Lower leg skin (tissue), 3 donors: Measurements from ENCODE around the gene AP3B1.

Experiments used
- POLR2A ChIP-seq, 2 donors: fragments of 450-650 bp; IDR thresholded peaks; one replicate each; pipeline ENCODE4 v1.6.1; 2016 to 2017; ENCODE audit warnings: antibody characterized with exemption in 2 of 2, mild to moderate bottlenecking in 1 of 2, moderate library complexity in 1 of 2
- TF ChIP-seq, protein P1 (sequence below), 3 donors: fragments of 450-650 bp; IDR thresholded peaks; one replicate each; pipeline ENCODE4 v1.5.1; 2016; ENCODE audit warnings: antibody characterized with exemption in 3 of 3, mild to moderate bottlenecking in 3 of 3, moderate library complexity in 2 of 3

DNA sequence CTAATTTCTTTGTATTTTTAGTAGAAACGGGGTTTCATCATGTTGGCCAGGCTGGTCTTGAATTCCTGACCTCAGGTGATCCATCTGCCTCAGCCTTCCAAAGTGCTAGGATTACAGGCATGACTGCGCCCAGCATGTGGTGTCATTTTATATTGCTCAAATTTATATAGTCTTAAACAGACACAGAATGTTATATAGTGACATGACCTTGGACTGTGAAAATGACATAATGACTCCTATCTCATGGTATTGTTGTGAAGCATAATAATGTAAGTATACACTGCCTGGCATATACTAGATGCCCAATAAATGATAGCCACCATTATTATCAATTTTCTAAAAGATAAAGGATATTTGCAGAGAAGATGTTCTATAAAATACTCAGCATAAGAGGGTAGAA lies 341.1 kb downstream of the AP3B1 start:
- TF ChIP-seq, protein P1, sequence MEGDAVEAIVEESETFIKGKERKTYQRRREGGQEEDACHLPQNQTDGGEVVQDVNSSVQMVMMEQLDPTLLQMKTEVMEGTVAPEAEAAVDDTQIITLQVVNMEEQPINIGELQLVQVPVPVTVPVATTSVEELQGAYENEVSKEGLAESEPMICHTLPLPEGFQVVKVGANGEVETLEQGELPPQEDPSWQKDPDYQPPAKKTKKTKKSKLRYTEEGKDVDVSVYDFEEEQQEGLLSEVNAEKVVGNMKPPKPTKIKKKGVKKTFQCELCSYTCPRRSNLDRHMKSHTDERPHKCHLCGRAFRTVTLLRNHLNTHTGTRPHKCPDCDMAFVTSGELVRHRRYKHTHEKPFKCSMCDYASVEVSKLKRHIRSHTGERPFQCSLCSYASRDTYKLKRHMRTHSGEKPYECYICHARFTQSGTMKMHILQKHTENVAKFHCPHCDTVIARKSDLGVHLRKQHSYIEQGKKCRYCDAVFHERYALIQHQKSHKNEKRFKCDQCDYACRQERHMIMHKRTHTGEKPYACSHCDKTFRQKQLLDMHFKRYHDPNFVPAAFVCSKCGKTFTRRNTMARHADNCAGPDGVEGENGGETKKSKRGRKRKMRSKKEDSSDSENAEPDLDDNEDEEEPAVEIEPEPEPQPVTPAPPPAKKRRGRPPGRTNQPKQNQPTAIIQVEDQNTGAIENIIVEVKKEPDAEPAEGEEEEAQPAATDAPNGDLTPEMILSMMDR (IDR thresholded peaks at IDR 0.05) = no peak
- no peak for TF ChIP-seq POLR2A (IDR thresholded peaks at IDR 0.05)
